ENCODE results near the gene CYSTM1.

Gene CYSTM1, protein sequence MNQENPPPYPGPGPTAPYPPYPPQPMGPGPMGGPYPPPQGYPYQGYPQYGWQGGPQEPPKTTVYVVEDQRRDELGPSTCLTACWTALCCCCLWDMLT

DNA sequence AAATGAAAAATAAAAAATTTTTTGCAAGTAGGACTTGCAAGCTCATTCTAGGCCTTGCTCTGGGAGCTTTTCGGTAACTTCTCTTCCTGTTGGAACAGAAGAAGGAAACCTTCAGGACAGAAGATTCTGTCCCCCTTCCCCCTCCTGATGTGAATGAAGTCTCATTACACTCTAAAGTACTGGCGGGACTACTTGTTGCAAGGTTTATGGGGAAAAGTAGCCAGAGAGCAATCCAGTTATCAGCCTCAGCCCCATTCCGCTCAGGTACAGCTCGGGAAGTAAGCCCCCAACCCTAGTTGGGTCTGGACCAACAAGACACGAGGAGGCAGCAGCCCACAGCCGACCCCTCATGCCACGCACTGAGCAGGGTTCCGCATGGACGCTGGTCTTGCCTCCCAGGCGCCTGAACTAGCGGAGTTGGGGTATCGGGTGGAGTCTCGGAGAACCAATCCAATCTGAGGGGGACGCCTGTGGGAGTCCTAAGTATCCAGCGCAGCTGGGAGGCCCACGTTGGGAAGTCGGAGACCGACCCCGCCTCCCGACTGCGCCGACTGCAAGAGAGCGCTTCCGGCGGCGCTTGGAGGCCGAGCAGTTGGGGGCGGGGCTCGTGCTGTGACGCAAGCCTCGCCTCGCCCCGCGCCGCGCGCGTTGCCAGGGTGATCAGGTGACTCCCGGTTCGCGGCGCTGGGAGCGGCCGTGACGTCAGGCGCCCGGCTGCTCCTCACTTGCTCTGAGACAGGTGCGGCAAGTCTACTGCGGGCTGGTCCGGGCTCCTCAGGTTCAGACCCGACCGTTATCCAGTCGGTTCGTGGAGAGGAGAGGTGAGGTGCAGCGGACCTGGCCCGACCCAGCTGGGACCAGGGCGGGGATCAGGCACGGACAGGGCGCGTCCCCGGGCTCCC lies at the start of gene CYSTM1:
TSS of gene CYSTM1 (plus strand) at position 724 of the 902 bp plus-strand sequence. CDS start 19,278 bp downstream, outside the sequence.
- TF ChIP-seq, protein P1, sequence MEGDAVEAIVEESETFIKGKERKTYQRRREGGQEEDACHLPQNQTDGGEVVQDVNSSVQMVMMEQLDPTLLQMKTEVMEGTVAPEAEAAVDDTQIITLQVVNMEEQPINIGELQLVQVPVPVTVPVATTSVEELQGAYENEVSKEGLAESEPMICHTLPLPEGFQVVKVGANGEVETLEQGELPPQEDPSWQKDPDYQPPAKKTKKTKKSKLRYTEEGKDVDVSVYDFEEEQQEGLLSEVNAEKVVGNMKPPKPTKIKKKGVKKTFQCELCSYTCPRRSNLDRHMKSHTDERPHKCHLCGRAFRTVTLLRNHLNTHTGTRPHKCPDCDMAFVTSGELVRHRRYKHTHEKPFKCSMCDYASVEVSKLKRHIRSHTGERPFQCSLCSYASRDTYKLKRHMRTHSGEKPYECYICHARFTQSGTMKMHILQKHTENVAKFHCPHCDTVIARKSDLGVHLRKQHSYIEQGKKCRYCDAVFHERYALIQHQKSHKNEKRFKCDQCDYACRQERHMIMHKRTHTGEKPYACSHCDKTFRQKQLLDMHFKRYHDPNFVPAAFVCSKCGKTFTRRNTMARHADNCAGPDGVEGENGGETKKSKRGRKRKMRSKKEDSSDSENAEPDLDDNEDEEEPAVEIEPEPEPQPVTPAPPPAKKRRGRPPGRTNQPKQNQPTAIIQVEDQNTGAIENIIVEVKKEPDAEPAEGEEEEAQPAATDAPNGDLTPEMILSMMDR (IDR thresholded peaks at IDR 0.05): no peak

DNA sequence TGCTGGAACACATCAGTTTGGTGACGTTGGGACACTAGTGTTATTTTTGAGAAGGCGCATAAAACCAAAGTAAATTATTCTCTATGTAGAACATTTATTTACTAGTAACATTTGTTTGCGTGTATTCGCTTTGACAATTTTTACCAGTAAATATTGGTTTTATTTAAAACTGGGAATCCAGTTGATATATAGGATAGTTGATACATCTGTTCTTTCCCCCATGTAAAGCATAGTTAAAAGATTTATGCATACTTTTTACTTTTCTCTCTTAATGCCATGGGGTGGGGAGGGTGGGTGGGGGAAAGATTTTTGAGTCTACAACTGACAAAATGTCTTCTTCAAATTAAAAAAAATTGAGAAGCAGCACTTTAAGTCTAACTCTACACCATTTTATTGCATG lies 49.4 kb upstream of the CYSTM1 start, which contains the start of gene IGIP:
TSS of gene IGIP (plus strand) at position 301 of the 400 bp plus-strand sequence. CDS start 2,540 bp downstream, outside the sequence.
- TF ChIP-seq, protein P1 (IDR thresholded peaks at IDR 0.05): no peak

DNA sequence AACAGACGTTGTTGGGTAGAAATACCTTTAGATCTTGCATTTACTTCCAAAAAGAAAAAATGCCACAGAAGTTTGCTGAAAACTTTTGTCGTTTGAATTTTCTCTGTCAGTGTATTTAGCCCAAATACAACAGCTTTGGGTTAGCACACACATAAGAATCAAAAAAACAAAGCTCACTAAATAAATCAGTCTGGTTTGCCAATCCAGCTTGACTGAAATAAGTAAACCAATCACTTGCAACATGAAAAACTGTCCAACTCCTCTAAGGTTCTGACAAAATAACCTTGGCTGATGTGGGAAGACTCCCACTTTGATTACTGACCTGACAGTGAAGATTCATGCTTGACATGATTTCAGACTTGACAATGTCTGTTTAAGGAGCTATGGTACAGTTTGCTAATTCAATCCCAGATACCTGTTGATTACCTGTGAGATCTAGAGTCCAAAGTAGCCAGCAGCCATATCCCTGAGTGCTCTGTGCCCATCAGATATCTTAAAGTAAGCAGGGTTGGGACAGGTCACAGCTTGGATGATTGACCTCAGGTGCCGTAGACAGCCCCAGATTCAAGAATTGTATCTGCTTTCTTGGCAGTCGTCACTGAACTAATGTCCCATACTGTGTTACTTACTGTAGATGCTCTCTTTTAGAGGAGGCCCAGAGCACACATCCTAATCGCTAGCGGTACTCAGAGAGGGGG lies 48.5 kb upstream of the CYSTM1 start:
- TF ChIP-seq, protein P1 (IDR thresholded peaks at IDR 0.05): no peak

DNA sequence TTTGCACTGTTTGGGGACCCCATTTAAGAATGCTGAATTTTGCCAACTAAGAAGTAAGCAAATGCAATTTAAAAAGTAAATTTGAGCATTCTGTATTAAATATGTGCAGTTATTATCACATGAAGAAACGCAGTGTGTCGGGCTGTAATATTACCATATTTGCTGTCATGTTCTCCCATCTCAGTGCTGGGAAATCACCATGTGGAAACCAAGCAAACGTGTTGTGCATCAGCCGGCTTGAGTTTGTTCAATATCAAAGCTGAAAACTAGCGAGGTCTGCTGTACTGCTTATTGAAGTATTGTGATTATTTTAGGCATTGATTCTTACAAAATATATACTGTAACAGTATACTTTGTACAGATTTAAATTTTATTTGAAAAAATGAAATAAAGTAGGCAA lies 46.6 kb upstream of the CYSTM1 start:
- TF ChIP-seq, protein P1 (IDR thresholded peaks at IDR 0.05): no peak

DNA sequence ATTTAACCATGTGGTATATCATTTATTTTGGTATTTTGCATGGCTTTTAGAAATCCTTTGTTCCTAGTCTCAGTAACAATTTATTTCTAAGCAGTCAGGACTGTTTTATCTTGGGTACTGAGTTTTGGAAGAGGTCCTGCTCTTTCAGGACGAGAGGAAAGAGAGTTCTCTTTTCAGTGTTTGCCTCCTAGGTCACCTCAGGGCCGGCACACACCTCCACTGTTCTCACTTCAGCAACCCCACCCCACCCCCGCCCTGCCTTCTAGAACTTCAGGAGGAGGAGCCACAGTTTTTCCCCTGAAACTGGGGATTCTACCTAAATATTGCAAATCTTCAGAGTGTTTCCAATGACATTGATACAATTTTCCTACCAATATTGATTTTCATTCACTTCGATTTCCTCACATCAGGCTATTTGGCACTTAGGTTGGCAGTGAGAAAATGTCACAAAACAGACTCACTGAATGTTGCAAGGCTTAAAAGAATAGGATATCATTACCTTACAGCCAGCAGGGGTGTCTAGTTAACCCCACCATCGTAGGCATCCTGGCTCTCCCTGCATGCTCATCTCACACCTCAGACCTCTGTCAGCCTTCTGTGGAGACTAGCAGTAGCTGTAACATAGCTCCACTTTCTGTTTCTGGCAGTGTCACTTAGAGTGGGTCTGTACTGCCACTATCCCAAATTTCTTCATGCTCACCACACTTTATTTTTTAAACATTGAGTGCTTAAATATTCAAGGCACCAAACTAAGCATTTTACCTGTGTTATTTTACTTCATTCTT lies 43.8 kb upstream of the CYSTM1 start:
- TF ChIP-seq, protein P1 (IDR thresholded peaks at IDR 0.05): no peak

DNA sequence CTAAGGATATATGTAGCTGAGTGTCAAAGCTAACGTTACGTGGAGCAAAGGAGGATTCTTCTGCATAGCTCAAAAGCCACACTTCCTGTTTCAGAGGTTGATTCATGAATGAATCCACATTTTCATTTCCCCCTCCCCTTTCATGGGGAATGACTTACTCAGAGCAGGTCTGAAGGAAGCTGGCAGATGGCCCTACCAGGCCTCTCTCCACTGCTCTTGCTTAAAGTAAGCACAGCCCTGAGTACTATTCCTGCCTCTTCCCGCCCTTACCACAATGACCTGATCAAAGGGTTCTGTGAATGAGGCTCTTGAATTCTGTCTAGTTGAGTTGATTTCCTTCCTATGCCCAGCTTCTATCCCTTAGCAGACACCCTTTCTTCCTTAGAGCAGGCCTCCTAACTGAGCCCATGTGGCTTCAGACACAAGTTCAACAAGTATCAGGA lies 43.0 kb upstream of the CYSTM1 start:
- TF ChIP-seq, protein P1 (IDR thresholded peaks at IDR 0.05): no peak

Data from LNCAP (cell line).